Right cardiac atrium (tissue), 5 donors: ENCODE measurements around the gene AHCYL1. TPM values are rescaled to one million over a fixed set of nuclear protein-coding genes. Genes with fewer than 3 reads are reported as not detected.
A peak's percentile ranks its signal among the peaks of the same experiment; 100 is the strongest.
"Not testable (repeated sequence)": the region's sequence is repeated elsewhere in the genome, so short reads cannot be mapped to it uniquely, and the experiment has no call there.

Source experiments
- ATAC-seq, 2 donors: fragments of 200-7000 bp; cut with Tn5 transposase; one replicate each; pipeline versions ENCODE4 v1.8.0 to v1.9.1; 2020; ENCODE audit warnings: moderate library complexity in 2 of 2, mild to moderate bottlenecking in 1 of 2
- DNase-seq, 3 donors: peaks; one replicate each; pipeline ENCODE4 v3.0.0-alpha.2; 2020
- H3K27ac ChIP-seq: one replicate; pipeline ENCODE4 v1.5.1; 2013; ENCODE audit warnings: mild to moderate bottlenecking, low read length, control low read depth, moderate library complexity
- H3K27me3 ChIP-seq: one replicate; pipeline ENCODE4 v1.6.1; 2013; ENCODE audit not compliant: control insufficient read depth, insufficient read depth
- H3K4me1 ChIP-seq: one replicate; pipeline ENCODE4 v1.6.1; 2013; ENCODE audit warnings: low read length; ENCODE audit not compliant: control insufficient read depth, insufficient read depth
- H3K4me3 ChIP-seq: one replicate; pipeline ENCODE4 v1.5.1; 2013; ENCODE audit warnings: low read length, control low read depth
- H3K9me3 ChIP-seq: one replicate; pipeline ENCODE4 v1.6.1; 2013; ENCODE audit warnings: low read length; ENCODE audit not compliant: control insufficient read depth
- WGBS: extraction: QIAGEN DNeasy Blood & Tissue Kit; methylation state at CpG from one replicate; pipeline ENCODE4 v1.1.7; 2013; 5-methylcytosine and 5-hydroxymethylcytosine counted together
- intact Hi-C, 4 donors: fragments of 100-400 bp; cut with DNase I; formaldehyde crosslinking; loops; one replicate each; pipeline versions ENCODE4 v1.11.0 to v1.14.0; 2022 to 2023
- polyA plus RNA-seq: library from polyadenylated mRNA; stranded (reverse); fragments of 200-250 nt; gene quantifications from one replicate; pipeline ENCODE4 v1.2.3, GENCODE V29; 2013
- total RNA-seq, 4 donors: library from RNA; stranded (reverse); fragmentation: NEBNext Ultra II Directional; extraction: Animal tissue kit (Norgen Biotek cat#: 25700); gene quantifications; one replicate each; pipeline ENCODE4 v1.2.1, GENCODE V29; 2021
- donor health status: healthy with polysubstance abuse.
- donor health status: DM: no; HTN: yes; CAD: no.
- donor health status: DM: no; HTN: no; CAD: no.
- donor health status: DM: no; HTN: yes; CAD: no; lungs with severe emphysema.
- donor health status: DM: yes; HTN: yes; CAD: no.

The AHCYL1 gene
- total and polyA plus RNA-seq, 5 donors, result 27.7 to 49.6 (median 40.7) TPM

- no peak for DNase-seq
- intact Hi-C loops, result no loop called here
- Histone ChIP-seq H3K9me3 (no peaks in the 10 kb centered on the region), H3K27ac (no peak overlapping the region), H3K4me3 (no peak overlapping the region), H3K4me1 (no peaks in the 10 kb centered on the region), H3K27me3 (no peaks in the 10 kb centered on the region)
- WGBS, result 79% methylated on average over 6 of the region's 6 CpGs
- no peak for ATAC-seq
These were observed 27.7 kb downstream of the AHCYL1 start for GRCh38 chr1:110012100-110012780.

DNA sequence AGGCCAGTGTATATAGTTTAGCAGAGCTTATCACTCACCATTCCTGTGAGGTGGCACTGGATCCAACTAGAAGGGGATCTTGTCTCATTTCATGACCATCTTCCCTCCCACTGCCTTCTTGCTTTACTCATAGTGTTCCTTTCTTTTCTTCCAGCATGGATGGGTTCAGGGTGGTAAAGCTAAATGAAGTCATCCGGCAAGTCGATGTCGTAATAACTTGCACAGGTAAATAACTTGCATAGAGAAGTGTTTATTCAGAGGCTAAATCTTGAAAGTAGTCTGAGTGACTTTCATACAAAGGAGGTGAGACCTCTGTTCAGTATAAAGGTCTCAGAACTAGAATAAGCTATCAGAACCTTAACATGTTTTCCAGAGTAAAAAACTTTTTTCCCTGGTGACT lies 33.2 kb downstream of the AHCYL1 start:
- ATAC-seq (no peak), DNase-seq (no peak)
- intact Hi-C loops, result no loop called here
- Histone ChIP-seq H3K27me3 (no peaks in the 10 kb centered on the region), H3K4me1 (no peaks in the 10 kb centered on the region), H3K9me3 (no peaks in the 10 kb centered on the region), H3K4me3 (no peak overlapping the region), H3K27ac (no peak overlapping the region)
- 95% methylated on average over 3 of the region's 3 CpGs for WGBS

DNA sequence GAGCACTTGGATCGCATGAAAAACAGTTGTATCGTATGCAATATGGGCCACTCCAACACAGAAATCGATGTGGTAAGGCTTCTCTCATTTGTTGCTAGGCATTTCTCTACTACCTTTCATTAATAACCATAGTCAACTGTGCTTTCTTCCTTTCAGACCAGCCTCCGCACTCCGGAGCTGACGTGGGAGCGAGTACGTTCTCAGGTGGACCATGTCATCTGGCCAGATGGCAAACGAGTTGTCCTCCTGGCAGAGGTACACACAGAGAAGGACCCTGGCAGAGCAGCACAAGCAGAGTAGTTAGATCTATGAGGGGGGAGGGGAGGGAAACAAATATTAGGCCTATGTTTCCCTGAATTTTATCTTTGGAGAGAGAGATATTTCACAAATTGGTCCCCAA lies 33.8 kb downstream of the AHCYL1 start:
- H3K4me3 ChIP-seq, result no peak overlapping the region
- no peaks in the 10 kb centered on the region for H3K9me3 ChIP-seq
- H3K4me1 ChIP-seq, result no peaks in the 10 kb centered on the region
- H3K27me3 ChIP-seq, result no peaks in the 10 kb centered on the region
- DNase-seq, result no peak
- H3K27ac ChIP-seq, result no peak overlapping the region
- no peak for ATAC-seq
- intact Hi-C loops, result no loop called here
- WGBS, result 94% methylated on average over 9 of the region's 9 CpGs

DNA sequence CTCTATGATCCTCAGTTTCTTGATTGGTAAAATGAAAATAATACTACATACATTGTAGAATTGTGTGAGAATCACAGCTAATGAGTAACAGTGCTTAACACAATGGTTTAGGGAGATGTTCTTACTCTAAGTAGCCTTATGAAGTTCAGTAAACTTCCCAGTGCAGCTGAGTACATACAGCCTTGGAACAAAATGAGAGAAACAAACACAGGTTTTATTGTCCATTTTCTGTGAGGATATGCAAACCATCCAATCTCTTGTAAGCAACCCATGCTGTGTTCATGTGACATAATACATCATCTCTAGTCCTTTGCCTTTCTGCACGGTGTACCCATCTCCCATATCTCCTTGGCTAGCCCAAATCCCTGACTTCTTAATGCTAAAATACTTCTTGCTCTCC lies 35.2 kb downstream of the AHCYL1 start:
- H3K4me3 ChIP-seq, result no peak overlapping the region
- 87% methylated on average over 1 of the region's 1 CpG for WGBS

DNA sequence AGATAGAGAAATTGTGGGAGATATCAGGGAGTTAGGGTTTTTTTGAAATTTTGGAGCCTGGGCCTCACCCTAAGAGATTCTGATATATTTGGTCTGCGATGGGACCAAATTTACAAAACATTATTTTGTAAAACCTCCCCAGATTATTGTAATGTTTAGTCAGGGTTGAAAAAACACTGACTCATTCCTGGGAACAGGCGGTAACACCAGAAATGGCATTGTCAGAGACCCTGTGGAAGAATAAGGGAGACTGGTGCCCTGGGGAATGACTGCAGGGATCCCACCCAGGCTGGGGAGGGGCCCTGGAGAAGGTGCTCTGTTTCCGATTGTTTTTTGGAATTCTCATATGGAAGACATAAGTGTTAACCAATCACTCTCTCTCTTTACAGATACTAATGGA lies 36.7 kb downstream of the AHCYL1 start:
- 88% methylated on average over 3 of the region's 3 CpGs for WGBS
- no peak overlapping the region for H3K4me3 ChIP-seq
- no peak overlapping the region for H3K27ac ChIP-seq
- ATAC-seq, result no peak
- H3K27me3 ChIP-seq, result no peaks in the 10 kb centered on the region
- no peak for DNase-seq
- intact Hi-C loops, result no loop called here
- H3K9me3 ChIP-seq, result no peaks in the 10 kb centered on the region
- no peaks in the 10 kb centered on the region for H3K4me1 ChIP-seq

More for the DNA sequence above, 35.2 kb downstream of the AHCYL1 start:
- H3K27ac ChIP-seq, result no peak overlapping the region
- no peaks in the 10 kb centered on the region for H3K4me1 ChIP-seq
- no peak for DNase-seq
- ATAC-seq, result no peak
- no peaks in the 10 kb centered on the region for H3K9me3 ChIP-seq
- H3K27me3 ChIP-seq, result no peaks in the 10 kb centered on the region
- intact Hi-C loops, result no loop called here

DNA sequence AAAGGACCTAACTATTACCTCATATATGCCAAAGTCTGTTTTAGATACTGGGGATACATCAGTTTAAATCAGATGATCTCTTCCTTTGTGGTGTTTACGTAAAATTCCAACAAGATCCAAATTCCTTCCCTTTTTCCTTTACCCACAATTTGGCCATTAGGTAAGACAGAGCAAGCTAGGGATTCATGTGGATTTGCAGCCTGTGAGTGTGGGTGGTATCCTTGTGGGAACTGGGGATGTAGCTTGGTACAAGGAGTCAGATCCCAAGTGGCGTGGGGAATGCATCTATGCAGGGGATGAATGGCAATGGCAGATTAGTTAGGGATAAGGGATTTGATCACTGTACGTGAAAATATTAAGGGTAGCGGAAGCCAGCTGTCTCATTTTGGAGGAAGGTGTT lies 40.0 kb downstream of the AHCYL1 start:
- no peaks in the 10 kb centered on the region for H3K9me3 ChIP-seq
- H3K27ac ChIP-seq, result no peak overlapping the region
- DNase-seq, result no peak
- ATAC-seq, result no peak
- no peaks in the 10 kb centered on the region for H3K4me1 ChIP-seq
- H3K4me3 ChIP-seq, result no peak overlapping the region
- intact Hi-C loops, result no loop called here
- no peaks in the 10 kb centered on the region for H3K27me3 ChIP-seq
- WGBS, result 88% methylated on average over 4 of the region's 4 CpGs

- DNase-seq, intact Hi-C loops, H3K27me3 ChIP-seq, H3K4me1 ChIP-seq, H3K9me3 ChIP-seq, H3K4me3 ChIP-seq, ATAC-seq, H3K27ac ChIP-seq: not testable (repeated sequence)
- 72% methylated on average over 4 of the region's 4 CpGs for WGBS
These were observed 46.1 kb downstream of the AHCYL1 start for GRCh38 chr1:110030687-110031086.

DNA sequence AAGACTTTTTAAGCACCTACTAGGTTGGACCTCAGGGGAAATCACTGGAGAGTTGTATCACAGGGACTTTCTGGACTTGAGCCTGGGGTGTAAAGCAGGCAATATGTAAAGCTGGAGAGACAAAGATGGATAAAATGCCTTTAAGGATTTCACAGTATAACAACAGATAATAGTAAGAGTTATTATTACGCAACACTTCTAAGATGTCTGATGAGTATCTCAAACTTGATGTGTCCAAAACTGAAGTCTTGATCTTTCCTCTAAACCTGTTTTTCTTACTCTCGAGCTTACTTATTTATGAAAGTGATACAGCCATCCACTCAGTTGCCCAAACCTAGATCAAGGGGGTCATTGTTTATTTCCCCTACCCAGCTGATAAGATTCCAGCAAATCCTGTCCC lies 47.8 kb downstream of the AHCYL1 start:
- Histone ChIP-seq H3K27me3 (no peaks in the 10 kb centered on the region), H3K9me3 (no peaks in the 10 kb centered on the region), H3K4me3 (no peak overlapping the region), H3K4me1 (no peaks in the 10 kb centered on the region), H3K27ac (no peak overlapping the region)
- WGBS, result 93% methylated on average over 2 of the region's 2 CpGs
- ATAC-seq (no peak), DNase-seq (no peak)
- intact Hi-C loops, result no loop called here

DNA sequence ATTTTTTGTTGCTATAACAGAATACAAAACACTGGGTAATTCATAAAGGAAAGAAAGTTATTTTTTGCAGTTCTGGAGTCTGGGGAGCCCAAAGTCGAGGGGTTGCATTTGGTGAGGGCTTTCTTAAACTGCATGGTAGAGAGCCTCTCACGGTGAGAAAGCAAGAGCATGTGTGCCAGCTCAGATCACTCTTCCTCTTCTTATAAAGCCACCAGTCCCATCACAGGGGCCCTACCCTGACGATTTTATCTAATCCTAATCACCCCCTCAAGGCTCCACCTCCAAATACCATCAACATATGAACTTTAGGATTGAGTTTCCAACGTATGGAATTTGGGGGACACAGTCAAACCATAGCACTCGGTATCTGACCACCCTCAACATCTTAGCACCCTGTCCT lies 48.9 kb downstream of the AHCYL1 start:
- intact Hi-C loops, result no loop called here
- Histone ChIP-seq H3K27ac (no peak overlapping the region), H3K27me3 (no peaks in the 10 kb centered on the region), H3K4me1 (no peaks in the 10 kb centered on the region), H3K9me3 (no peaks in the 10 kb centered on the region), H3K4me3 (no peak overlapping the region)
- DNase-seq (peak in 1 of 3 donors; percentile 7), ATAC-seq (no peak)
- 86% methylated on average over 5 of the region's 5 CpGs for WGBS

- Histone ChIP-seq H3K27ac (no peak overlapping the region), H3K4me1 (no peaks in the 10 kb centered on the region), H3K9me3 (no peaks in the 10 kb centered on the region), H3K4me3 (peak overlapping the region; percentile 95), H3K27me3 (no peaks in the 10 kb centered on the region)
- DNase-seq, result no peak
- intact Hi-C loops, result no loop called here
- ATAC-seq, result no peak
- 63% methylated on average over 4 of the region's 4 CpGs for WGBS
These were observed 49.5 kb downstream of the AHCYL1 start for GRCh38 chr1:110034040-110034450.

DNA sequence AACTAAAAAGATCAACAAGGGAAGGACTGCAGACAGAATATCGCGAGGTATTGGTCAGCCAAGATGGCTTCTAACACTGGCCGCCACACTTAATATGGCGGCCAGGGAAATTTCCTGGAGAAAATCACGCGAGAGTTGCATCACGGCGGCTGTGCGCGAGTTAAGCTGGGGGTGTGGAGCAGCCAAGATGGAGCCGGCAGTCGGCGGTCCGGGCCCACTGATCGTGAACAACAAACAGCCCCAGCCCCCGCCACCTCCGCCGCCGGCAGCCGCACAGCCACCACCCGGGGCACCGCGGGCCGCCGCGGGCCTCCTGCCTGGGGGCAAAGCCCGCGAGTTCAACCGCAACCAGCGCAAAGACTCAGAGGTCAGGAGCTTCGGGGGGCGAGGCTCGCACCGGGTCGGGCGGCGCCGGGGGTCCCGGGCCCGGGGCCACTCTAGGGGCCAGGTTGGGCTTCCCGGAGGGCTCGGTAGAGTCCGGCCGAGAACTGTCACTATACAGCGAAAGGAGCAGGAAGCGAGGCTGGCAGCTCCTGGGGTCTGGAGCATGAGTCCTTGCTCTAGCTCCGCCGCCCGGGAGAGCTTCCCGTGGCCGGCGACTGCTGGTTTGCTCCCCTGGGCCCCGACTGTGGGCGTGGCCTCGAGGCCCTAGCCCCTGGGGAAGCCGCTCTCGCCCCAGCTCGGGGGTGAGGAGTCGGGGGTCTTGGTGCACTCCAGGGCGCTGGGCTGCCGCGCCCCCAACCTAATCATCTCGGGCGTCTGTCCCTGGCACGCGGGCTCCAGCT lies 50.1 kb downstream of the AHCYL1 start, which contains the start of gene STRIP1:
TSS of gene STRIP1 (plus strand) at position 174 of the 785 bp plus-strand sequence. CDS start at position 188, 14 bp downstream.
- intact Hi-C loops, result no loop called here

More for the DNA sequence above, 50.1 kb downstream of the AHCYL1 start, which contains the start of gene STRIP1:
- DNase-seq (peak; percentile 93 to 96 (median 96)), ATAC-seq (peak; percentile 96)
- Histone ChIP-seq H3K27me3 (no peaks in the 10 kb centered on the region), H3K27ac (peak within 1 kb of the TSS; percentile 91), H3K4me3 (peak within 1 kb of the TSS; percentile 95), H3K4me1 (no peaks in the 10 kb centered on the region), H3K9me3 (no peaks in the 10 kb centered on the region)
- under 1% methylated on average over 66 of the region's 66 CpGs for WGBS
